ENCODE results near the gene LYST. TPM values are rescaled to one million over a fixed set of nuclear protein-coding genes. Genes with fewer than 3 reads are reported as not detected.
"Not testable (repeated sequence)": the region's sequence is repeated elsewhere in the genome, so short reads cannot be mapped to it uniquely, and the experiment has no call there.

Gene LYST
- total and polyA plus RNA-seq, 7 donors: 6.6 to 53.2 (median 21.9) TPM

DNA sequence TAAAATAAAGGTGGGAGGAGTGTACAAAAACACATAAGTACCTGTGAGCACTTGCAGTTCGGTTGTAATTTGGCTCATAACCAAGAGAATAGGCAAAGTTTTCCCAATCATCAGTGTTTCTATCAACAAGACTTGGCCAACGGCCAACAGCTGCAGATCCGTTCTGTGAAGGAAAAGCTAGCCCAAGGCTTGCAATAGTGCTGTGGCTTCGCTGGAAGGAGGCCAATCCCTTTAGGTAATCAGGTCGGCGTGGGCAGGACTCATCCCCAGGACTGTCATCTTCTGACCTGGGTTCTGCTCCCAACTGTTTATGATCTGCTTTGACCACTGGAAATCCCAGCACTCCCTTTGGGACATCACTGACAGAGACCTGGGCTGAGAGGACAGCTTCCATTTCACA lies 107.8 kb downstream of the LYST start:
- no peak overlapping the region for H3K4me3 ChIP-seq
- no peaks in the 10 kb centered on the region for H3K9me3 ChIP-seq
- 72 to 81% methylated on average over 6 of the region's 6 CpGs for WGBS, 2 donors
- no peak overlapping the region for H3K27ac ChIP-seq
- no peak for TF ChIP-seq EP300 (IDR thresholded peaks at IDR 0.05)
- TF ChIP-seq POLR2A (IDR thresholded peaks at IDR 0.05): no peak
- TF ChIP-seq POLR2AphosphoS5 (IDR thresholded peaks at IDR 0.05): no peak
- TF ChIP-seq CTCF (IDR thresholded peaks at IDR 0.05): no peak
- intact Hi-C loops (cut with DNase I): no loop called here
- no peak for DNase-seq
- H3K36me3 ChIP-seq: peaks cover 0 to 99% (median 12%) of the 10 kb centered on the region in 4 donors
- no peaks in the 10 kb centered on the region for H3K27me3 ChIP-seq
- H3K4me1 ChIP-seq: no peaks in the 10 kb centered on the region

GRCh38 chr1:235757587-235758096 lies 109.1 kb downstream of the LYST start:
- no peak overlapping the region for H3K4me3 ChIP-seq
- intact Hi-C loops (cut with DNase I): no loop called here
- no peaks in the 10 kb centered on the region for H3K27me3 ChIP-seq
- no peaks in the 10 kb centered on the region for H3K4me1 ChIP-seq
- TF ChIP-seq POLR2A (IDR thresholded peaks at IDR 0.05) (no peak), POLR2AphosphoS5 (IDR thresholded peaks at IDR 0.05) (no peak), CTCF (IDR thresholded peaks at IDR 0.05) (no peak), EP300 (IDR thresholded peaks at IDR 0.05) (no peak)
- no peak overlapping the region for H3K27ac ChIP-seq
- peaks cover 0 to 99% (median 9%) of the 10 kb centered on the region in 4 donors for H3K36me3 ChIP-seq
- DNase-seq: no peak
- H3K9me3 ChIP-seq: no peaks in the 10 kb centered on the region

DNA sequence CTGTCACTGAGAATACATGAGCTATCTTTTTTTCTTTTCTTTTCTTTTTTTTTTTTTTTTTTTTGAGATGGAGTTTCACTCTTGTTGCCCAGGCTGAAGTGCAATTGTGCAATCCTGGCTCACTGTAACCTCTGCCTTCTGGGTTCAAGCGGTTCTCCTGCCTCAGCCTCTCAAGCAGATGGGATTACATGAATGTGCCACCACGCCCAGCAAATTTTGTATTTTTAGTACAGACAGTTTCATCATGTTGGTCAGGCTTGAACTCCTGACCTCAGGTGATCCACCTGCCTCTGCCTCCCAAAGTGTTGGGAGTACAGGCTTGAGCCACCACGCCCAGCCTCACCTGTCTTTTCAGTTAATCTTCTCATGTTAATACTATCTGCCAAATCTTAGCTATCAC lies 112.5 kb downstream of the LYST start:
- DNase-seq; intact Hi-C loops (cut with DNase I); H3K27ac ChIP-seq; H3K4me3 ChIP-seq; H3K4me1 ChIP-seq; H3K27me3 ChIP-seq; H3K9me3 ChIP-seq: not testable (repeated sequence)
- 91 to 92% methylated on average over 3 of the region's 3 CpGs for WGBS, 2 donors
- H3K36me3 ChIP-seq: peaks cover 0 to 98% (median 10%) of the 10 kb centered on the region in 4 donors

DNA sequence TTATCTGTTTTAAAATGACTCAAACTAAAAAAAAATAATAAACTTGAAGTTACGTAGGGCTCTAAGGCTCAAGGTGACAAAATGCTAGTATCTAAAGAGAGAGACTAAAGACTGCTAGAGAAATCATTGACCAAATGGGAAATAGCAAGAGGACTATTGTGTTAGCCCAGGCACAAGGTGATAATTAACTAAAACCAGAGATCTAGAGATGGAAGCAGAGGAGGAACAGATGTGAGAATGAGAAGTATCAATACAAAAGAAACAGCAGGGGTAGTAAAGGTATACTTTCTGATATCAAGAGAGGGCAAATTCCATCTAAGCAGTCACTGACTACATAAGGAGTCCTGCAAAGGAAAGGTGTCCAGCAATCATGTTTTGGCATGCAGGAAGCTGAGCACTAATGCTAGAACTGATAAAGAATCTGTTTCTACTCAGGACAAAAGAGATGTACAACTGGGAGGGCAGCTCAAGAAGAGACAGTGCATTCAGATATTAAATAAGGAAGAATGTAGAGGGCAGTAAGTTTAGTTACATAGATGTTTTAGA lies 116.9 kb downstream of the LYST start:
- no peaks in the 10 kb centered on the region for H3K4me1 ChIP-seq
- H3K9me3 ChIP-seq: no peaks in the 10 kb centered on the region
- intact Hi-C loops (cut with DNase I): no loop called here
- H3K4me3 ChIP-seq: no peak overlapping the region
- WGBS, 2 donors: 32 to 70% methylated on average over 1 of the region's 1 CpG
- no peak overlapping the region for H3K27ac ChIP-seq
- TF ChIP-seq POLR2A (IDR thresholded peaks at IDR 0.05) (no peak), POLR2AphosphoS5 (IDR thresholded peaks at IDR 0.05) (no peak), CTCF (IDR thresholded peaks at IDR 0.05) (no peak), EP300 (IDR thresholded peaks at IDR 0.05) (no peak)
- DNase-seq: no peak
- H3K36me3 ChIP-seq: peaks cover 0 to 95% (median 14%) of the 10 kb centered on the region in 4 donors
- no peaks in the 10 kb centered on the region for H3K27me3 ChIP-seq

DNA sequence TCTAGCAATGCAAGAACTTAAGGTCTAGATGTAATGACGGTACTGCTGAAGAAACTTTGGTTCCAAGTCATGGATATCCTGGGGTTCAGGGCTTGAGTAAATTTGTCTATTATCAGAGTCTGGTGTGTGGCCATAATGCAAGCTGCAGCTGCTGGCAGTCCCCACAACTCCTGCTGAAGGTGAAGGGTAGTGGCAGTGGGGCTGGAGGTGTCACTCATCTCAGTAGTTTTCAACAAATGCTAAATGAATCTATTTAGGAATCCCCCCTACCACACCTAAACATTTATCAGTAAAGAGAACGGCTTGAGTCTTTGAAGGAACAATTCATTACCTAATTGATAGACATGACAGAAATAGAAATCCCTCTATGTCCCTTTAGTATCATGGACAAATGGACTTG lies 118.0 kb downstream of the LYST start:
- Histone ChIP-seq H3K36me3 (peaks cover 0 to 93% (median 13%) of the 10 kb centered on the region in 4 donors), H3K27ac (no peak overlapping the region), H3K9me3 (no peaks in the 10 kb centered on the region), H3K4me3 (no peak overlapping the region), H3K4me1 (no peaks in the 10 kb centered on the region), H3K27me3 (no peaks in the 10 kb centered on the region)
- no peak for DNase-seq
- WGBS, 2 donors: 90% methylated on average over 2 of the region's 2 CpGs
- intact Hi-C loops (cut with DNase I): no loop called here
- TF ChIP-seq EP300 (IDR thresholded peaks at IDR 0.05) (no peak), CTCF (IDR thresholded peaks at IDR 0.05) (no peak), POLR2A (IDR thresholded peaks at IDR 0.05) (no peak), POLR2AphosphoS5 (IDR thresholded peaks at IDR 0.05) (no peak)

Data from sigmoid colon (tissue), 7 donors.